ENCODE data around the gene OBP2A.
"Not testable (repeated sequence)": the region's sequence is repeated elsewhere in the genome, so short reads cannot be mapped to it uniquely, and the experiment has no call there.

OBP2A gene

DNA sequence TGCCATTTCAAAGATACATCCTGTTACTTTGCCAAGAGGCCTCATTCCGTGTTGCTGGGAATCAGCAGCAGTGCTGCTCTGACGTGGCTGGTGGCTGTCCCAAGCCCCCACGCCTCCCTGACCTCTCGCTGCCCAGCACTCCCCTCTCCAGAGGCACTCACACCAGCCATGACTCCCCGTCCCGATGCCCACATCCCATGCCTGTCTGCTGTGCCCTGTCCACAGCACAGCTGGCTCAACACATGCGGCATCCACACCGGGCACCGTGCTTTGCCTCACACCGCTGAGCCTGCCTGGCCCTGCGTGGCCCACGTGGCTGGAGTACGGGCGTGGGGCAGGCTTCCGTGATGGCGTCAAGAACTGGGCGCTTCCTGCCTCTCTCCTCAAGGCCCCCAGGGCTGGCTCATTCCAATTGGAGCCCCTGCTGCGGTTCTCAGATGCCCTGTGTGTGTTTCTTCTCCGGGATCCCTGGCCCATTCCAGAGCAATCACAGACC lies 32.5 kb upstream of the OBP2A start:
- DNase-seq (ENCODE audit: insufficient read length, low spot score) (no peak), FAIRE-seq (no peak)
- TF ChIP-seq, protein P1, sequence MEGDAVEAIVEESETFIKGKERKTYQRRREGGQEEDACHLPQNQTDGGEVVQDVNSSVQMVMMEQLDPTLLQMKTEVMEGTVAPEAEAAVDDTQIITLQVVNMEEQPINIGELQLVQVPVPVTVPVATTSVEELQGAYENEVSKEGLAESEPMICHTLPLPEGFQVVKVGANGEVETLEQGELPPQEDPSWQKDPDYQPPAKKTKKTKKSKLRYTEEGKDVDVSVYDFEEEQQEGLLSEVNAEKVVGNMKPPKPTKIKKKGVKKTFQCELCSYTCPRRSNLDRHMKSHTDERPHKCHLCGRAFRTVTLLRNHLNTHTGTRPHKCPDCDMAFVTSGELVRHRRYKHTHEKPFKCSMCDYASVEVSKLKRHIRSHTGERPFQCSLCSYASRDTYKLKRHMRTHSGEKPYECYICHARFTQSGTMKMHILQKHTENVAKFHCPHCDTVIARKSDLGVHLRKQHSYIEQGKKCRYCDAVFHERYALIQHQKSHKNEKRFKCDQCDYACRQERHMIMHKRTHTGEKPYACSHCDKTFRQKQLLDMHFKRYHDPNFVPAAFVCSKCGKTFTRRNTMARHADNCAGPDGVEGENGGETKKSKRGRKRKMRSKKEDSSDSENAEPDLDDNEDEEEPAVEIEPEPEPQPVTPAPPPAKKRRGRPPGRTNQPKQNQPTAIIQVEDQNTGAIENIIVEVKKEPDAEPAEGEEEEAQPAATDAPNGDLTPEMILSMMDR (IDR thresholded peaks at IDR 0.05; ENCODE audit: insufficient read depth, missing control alignments): no peak

DNA sequence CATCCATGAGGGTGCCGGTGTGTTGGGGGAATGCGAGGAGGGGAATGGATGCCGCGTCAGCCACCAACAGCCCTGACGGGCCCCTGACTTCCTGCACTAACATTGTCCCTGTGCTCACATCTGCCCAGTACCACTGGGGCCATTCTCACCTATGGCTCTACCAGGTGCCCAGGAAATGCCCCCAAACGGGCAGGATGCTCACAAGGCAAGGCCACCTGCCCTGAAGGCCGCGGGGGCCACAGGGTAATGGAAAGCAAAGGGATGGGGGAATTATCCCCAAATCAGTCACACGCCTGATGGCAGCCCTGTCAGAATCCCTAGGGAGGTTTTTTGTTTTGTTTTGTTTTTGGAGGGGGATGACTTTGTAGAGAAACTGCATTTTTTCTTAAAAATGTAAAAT lies 32.0 kb upstream of the OBP2A start:
- DNase-seq (ENCODE audit: insufficient read length, low spot score); FAIRE-seq: not testable (repeated sequence)

DNA sequence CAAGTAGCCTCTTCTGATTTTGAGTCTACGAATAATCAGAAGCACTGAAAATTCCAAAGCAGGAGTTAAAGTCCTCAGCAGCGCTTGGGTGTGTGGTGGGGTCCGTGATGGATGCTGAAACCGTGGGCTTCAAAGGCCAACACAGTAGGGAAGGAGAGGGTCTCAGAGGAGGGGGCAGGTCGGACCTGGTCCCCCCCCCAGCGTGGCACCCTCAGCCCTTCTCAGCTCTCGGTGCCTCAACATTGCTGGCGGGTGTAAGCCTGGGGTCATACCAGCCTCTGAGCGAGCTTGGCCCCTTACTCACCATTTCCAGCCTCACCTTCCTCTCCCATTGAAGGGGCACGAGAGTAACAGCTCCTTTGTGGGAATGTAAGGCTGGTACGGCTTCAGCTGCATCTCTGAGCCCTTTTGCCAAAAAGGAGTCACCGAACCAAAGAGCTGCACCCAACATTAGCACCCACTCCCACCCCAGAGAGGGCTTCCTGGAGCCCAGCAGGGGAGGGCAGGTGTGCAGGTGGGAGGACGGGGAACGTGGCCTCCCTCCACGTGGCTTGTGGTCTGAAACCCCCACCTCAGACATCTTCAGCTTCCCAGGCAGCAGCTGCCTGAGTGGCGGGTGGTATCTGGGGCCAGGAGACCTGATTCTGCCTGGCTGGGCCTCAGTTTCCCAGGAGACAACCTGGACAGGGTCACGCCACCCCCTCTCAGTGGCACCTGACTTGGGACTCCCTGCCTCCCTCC lies 31.4 kb upstream of the OBP2A start:
- FAIRE-seq: no peak
- no peak for DNase-seq (ENCODE audit: insufficient read length, low spot score)
- TF ChIP-seq, protein P1 (IDR thresholded peaks at IDR 0.05; ENCODE audit: insufficient read depth, missing control alignments): no peak

DNA sequence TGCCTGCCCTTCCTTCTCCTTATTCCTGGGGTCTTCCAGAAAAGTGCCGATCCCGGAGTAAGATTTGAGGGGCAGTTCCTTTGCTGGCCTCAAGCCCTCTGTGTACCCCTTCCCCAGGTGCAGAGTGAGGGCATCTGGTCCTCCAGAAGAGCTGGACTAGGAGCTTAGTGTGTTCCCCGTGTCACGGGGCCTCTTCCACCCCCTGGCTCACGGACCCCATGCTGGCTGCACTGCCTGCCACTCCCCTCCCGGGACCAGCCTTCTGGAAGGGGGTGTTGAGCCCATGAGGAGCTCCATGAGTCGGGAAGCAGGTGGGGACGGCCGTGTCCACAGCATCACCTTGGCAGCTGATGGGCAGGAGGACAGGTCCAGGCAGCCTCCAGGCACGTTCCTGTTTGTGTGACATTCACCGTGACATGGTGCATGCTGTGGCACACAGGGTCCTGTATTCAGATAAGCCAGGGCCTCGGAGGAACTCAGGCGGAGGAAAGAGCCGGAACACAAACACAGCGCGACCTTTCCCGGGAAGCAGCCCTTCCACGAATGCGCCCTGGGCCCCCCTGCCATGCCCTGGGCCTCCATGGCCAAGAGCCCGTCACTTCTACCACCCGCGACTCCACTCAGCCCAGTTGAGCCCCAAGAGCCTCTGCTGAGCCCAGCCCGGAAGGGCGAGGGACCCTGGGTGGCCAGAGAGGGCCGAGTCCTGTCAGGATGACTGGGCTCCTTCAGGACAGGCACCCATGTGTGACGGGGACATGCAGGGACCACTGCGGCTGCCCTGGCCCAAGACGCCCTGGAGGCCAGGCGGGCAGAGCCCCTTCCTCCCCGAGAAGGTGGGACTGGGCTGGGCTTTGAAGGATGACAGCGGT lies 30.6 kb upstream of the OBP2A start:
- no peak for FAIRE-seq
- TF ChIP-seq, protein P1 (IDR thresholded peaks at IDR 0.05; ENCODE audit: insufficient read depth, missing control alignments): no peak
- DNase-seq (ENCODE audit: insufficient read length, low spot score): no peak

DNA sequence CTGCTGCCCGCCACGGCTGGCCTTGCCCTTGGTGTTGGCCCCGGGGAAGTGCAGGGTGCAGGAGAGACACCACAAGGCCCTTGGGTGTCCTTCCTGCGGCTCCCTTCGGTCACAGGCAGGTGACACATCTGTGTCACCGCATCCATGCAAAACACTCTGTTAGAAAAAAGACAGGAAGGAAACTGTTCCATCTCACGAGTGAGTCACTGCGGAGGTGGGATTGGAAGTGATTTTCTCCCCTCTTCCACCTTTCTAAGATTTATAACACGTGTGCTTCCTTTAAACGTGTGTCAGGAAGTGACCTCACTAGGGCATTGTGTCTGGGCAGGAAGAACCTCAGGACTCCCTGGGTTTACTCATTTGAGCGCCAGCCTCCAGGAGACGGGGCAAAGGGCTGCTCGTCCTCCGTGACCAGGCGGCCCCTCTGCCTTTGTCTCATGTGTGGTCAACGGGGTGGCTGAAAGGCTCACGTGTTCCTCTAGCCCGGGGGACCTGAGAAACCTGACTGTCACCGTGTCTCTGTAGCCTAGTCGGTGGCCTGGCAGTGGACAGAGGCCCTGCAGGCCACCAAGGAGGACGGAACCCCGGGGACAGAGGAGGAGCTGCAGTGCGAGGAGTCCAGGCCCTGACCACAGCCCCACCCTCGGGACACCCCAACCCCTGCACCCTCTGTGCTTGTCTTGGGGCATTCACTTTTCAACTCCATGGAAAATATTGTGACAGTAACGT lies 29.6 kb upstream of the OBP2A start:
- DNase-seq (ENCODE audit: insufficient read length, low spot score) (no peak), FAIRE-seq (no peak)
- TF ChIP-seq, protein P1 (IDR thresholded peaks at IDR 0.05; ENCODE audit: insufficient read depth, missing control alignments): no peak

DNA sequence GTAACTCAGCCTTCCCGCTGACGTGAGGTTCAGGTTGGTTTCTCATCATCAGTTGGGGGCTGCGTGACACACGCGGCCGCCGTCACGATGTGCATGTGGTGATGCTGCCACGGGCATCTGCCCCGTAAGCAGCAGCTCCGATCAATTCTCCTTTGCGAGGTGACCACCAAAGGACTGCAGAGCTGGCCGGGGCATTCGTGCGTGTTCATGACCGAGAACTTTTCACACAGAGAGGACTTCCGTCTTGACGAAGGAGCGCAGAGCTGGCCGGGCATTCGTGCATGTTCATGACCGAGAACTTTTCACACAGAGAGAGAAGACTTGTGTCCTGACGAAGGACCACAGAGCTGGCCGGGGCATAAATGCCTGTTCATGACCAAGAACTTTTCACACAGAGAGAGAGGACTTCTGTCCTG lies 28.5 kb upstream of the OBP2A start:
- DNase-seq (ENCODE audit: insufficient read length, low spot score): no peak
- no peak for FAIRE-seq
- TF ChIP-seq, protein P1 (IDR thresholded peaks at IDR 0.05; ENCODE audit: insufficient read depth, missing control alignments): no peak
